GM23338 (cell line): ENCODE measurements around the gene SLC25A13. TPM values are rescaled to one million over a fixed set of nuclear protein-coding genes. Genes with fewer than 3 reads are reported as not detected.

Experiments used
- ATAC-seq: fragments of 200-7000 bp; cut with Tn5 transposase; 3 replicates; pipeline ENCODE4 v1.9.1; 2020
- DNase-seq: peaks from one replicate; pipeline ENCODE4 v3.0.0-alpha.2; 2015; ENCODE audit warnings: low spot score
- H2AFZ ChIP-seq: fragments of 200-600 bp; sonication (generic); 2 replicates; pipeline ENCODE4 v1.8.0; 2016; ENCODE audit warnings: antibody characterized with exemption, mild to moderate bottlenecking, moderate library complexity
- H3F3A ChIP-seq: fragments of 200-600 bp; sonication (generic); replicated peaks from 2 replicates; pipeline ENCODE4 v1.8.0; 2017; ENCODE audit warnings: antibody characterized with exemption, mixed run types, low read depth
- H3K27ac ChIP-seq: fragments of 200-600 bp; sonication (generic); 2 replicates; pipeline ENCODE4 v1.6.1; 2016; ENCODE audit warnings: low read depth
- H3K27me3 ChIP-seq: fragments of 200-600 bp; sonication (generic); 2 replicates; pipeline ENCODE4 v1.8.0; 2016; ENCODE audit warnings: mild to moderate bottlenecking, mixed run types, moderate library complexity; ENCODE audit not compliant: insufficient read depth
- H3K36me3 ChIP-seq: fragments of 200-600 bp; sonication (generic); 2 replicates; pipeline ENCODE4 v1.8.0; 2016; ENCODE audit warnings: mild to moderate bottlenecking; ENCODE audit not compliant: insufficient read depth
- H3K4me1 ChIP-seq: fragments of 200-600 bp; sonication (generic); 2 replicates; pipeline ENCODE4 v1.8.0; 2016; ENCODE audit warnings: mild to moderate bottlenecking, moderate library complexity; ENCODE audit not compliant: insufficient read depth
- H3K4me2 ChIP-seq: fragments of 200-600 bp; sonication (generic); 2 replicates; pipeline ENCODE4 v1.7.1; 2017; ENCODE audit warnings: mixed run types
- H3K4me3 ChIP-seq: fragments of 200-600 bp; sonication (generic); 2 replicates; pipeline ENCODE4 v1.6.1; 2016; ENCODE audit warnings: mixed run types
- H3K79me2 ChIP-seq: fragments of 200-600 bp; sonication (generic); replicated peaks from 2 replicates; pipeline ENCODE4 v1.8.0; 2017; ENCODE audit warnings: mild to moderate bottlenecking; ENCODE audit not compliant: insufficient read depth
- H3K9me2 ChIP-seq: fragments of 200-600 bp; sonication (generic); 2 replicates; pipeline ENCODE4 v1.8.0; 2017; ENCODE audit not compliant: insufficient read depth
- H4K20me1 ChIP-seq: fragments of 200-600 bp; sonication (generic); replicated peaks from 2 replicates; pipeline ENCODE4 v1.8.0; 2017; ENCODE audit warnings: mild to moderate bottlenecking; ENCODE audit not compliant: insufficient read depth
- H3K27ac Mint-ChIP-seq: 2 replicates; pipeline ENCODE4 v1.8.0; 2020; ENCODE audit warnings: inconsistent platforms, mild to moderate bottlenecking, moderate library complexity, mixed read lengths
- H3K27me3 Mint-ChIP-seq: 3 replicates; pipeline ENCODE4 v1.8.0; 2022; ENCODE audit warnings: low read depth, mild to moderate bottlenecking, moderate library complexity, mixed read lengths, inconsistent platforms; ENCODE audit not compliant: insufficient read depth, poor library complexity
- H3K36me3 Mint-ChIP-seq: 3 replicates; pipeline ENCODE4 v1.8.0; 2021; ENCODE audit warnings: low read depth, mild to moderate bottlenecking, inconsistent platforms, moderate library complexity, mixed read lengths
- H3K4me1 Mint-ChIP-seq: 3 replicates; pipeline ENCODE4 v1.8.0; 2020; ENCODE audit warnings: mild to moderate bottlenecking, inconsistent platforms, mixed read lengths
- H3K4me3 Mint-ChIP-seq: 3 replicates; pipeline ENCODE4 v1.8.0; 2021; ENCODE audit warnings: moderate library complexity, mild to moderate bottlenecking, inconsistent platforms, mixed read lengths
- H3K9me3 Mint-ChIP-seq: 3 replicates; pipeline ENCODE4 v1.8.0; 2020; ENCODE audit warnings: moderate library complexity, mild to moderate bottlenecking, inconsistent platforms, mixed read lengths
- ZNF114 ChIP-seq: fragments of 250-450 bp; sonication (Bioruptor Pico); IDR thresholded peaks from 2 replicates; pipeline ENCODE4 v1.5.0; 2020; ENCODE audit warnings: mild to moderate bottlenecking, moderate library complexity
- polyA plus RNA-seq: library from polyadenylated mRNA; unstranded; fragments of >200 nt; fragmentation: Nextera tagmentation; extraction: Ambion mirVana; gene quantifications from 2 replicates; pipeline ENCODE4 v1.2.1, GENCODE V29; 2016
- total RNA-seq: library from RNA; depleted of rRNA; stranded (reverse); fragments of >200 nt; shearing (Covaris generic); gene quantifications from 2 replicates; pipeline ENCODE4 v1.2.3, GENCODE V29; 2014
- TF ChIP-seq, protein P1 (sequence below), 2 experiments: fragments of 200-600 bp in 1 of 2; sonication (generic) in 1 of 2; conservative IDR thresholded peaks; 2 replicates each; pipeline versions ENCODE4 v1.5.1 to v1.6.1; 2016 to 2017; ENCODE audit warnings: antibody characterized with exemption in 2 of 2, low read depth in 2 of 2, mild to moderate bottlenecking in 2 of 2, moderate library complexity in 1 of 2
- TF ChIP-seq, protein P2 (sequence below): fragments of 250-450 bp; sonication (Bioruptor Pico); IDR thresholded peaks from 2 replicates; pipeline ENCODE4 v1.5.0; 2020; ENCODE audit warnings: mild to moderate bottlenecking, moderate library complexity

The SLC25A13 gene
- total and polyA plus RNA-seq, 2 experiments from 2014 or later: 51.1 to 84.6 TPM

DNA sequence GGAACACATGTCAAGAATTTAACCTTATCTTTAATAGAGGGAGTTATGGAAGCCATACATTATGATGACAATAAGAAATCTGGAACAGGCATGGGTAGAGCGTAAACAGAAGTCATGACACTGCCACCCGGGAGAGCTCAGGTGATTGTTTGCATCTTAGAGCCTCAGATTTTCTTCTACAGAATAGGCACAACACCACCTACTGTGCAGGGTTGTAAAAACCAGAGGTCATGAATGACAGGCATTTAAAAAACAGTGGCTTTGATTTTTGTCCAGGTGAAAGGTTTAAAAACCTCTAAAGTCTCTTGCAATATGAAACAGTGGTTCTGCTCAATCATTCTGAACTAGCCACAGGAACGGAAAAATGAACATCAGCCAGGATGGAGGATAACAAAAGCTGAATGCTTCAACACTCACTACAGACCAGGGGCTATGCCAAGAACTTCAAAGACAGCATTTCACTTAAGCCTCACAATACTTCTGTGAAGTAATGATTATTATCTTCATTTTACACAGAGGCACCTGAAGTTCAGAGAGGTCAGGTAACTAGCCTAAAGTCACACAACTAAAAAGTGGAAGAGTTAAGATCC lies 123.8 kb downstream of the SLC25A13 start:
- Histone ChIP-seq H3K36me3 (no peaks in the 10 kb centered on the region), H3K4me2 (no peak overlapping the region), H4K20me1 (peaks cover 30% of the 10 kb centered on the region; the same call in 1 of the 2 replicates), H3K27me3 (no peaks in the 10 kb centered on the region), H3K4me1 (peaks cover 9% of the 10 kb centered on the region; the same call in 1 of the 2 replicates), H3K4me3 (no peak overlapping the region), H3F3A (no peaks in the 10 kb centered on the region), H3K27ac (no peak overlapping the region), H3K9me2 (no peaks in the 10 kb centered on the region), H2AFZ (no peak overlapping the region), H3K79me2 (no peaks in the 10 kb centered on the region)
- Mint-ChIP-seq H3K27ac (no peak overlapping the region), H3K4me1 (peaks cover 25% of the 10 kb centered on the region), H3K36me3 (no peaks in the 10 kb centered on the region), H3K27me3 (no peaks in the 10 kb centered on the region), H3K4me3 (no peak overlapping the region), H3K9me3 (no peaks in the 10 kb centered on the region)
- DNase-seq (peak; percentile 48), ATAC-seq (peak; percentile 85)
- TF ChIP-seq, protein P1, sequence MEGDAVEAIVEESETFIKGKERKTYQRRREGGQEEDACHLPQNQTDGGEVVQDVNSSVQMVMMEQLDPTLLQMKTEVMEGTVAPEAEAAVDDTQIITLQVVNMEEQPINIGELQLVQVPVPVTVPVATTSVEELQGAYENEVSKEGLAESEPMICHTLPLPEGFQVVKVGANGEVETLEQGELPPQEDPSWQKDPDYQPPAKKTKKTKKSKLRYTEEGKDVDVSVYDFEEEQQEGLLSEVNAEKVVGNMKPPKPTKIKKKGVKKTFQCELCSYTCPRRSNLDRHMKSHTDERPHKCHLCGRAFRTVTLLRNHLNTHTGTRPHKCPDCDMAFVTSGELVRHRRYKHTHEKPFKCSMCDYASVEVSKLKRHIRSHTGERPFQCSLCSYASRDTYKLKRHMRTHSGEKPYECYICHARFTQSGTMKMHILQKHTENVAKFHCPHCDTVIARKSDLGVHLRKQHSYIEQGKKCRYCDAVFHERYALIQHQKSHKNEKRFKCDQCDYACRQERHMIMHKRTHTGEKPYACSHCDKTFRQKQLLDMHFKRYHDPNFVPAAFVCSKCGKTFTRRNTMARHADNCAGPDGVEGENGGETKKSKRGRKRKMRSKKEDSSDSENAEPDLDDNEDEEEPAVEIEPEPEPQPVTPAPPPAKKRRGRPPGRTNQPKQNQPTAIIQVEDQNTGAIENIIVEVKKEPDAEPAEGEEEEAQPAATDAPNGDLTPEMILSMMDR (conservative IDR thresholded peaks at IDR 0.05; ENCODE audit: low read depth in 2 of 2): 0 out of 4 replicates have a peak, but pooled peaks of 1 of the 2 experiments have one; percentile 8
- TF ChIP-seq, protein P2, sequence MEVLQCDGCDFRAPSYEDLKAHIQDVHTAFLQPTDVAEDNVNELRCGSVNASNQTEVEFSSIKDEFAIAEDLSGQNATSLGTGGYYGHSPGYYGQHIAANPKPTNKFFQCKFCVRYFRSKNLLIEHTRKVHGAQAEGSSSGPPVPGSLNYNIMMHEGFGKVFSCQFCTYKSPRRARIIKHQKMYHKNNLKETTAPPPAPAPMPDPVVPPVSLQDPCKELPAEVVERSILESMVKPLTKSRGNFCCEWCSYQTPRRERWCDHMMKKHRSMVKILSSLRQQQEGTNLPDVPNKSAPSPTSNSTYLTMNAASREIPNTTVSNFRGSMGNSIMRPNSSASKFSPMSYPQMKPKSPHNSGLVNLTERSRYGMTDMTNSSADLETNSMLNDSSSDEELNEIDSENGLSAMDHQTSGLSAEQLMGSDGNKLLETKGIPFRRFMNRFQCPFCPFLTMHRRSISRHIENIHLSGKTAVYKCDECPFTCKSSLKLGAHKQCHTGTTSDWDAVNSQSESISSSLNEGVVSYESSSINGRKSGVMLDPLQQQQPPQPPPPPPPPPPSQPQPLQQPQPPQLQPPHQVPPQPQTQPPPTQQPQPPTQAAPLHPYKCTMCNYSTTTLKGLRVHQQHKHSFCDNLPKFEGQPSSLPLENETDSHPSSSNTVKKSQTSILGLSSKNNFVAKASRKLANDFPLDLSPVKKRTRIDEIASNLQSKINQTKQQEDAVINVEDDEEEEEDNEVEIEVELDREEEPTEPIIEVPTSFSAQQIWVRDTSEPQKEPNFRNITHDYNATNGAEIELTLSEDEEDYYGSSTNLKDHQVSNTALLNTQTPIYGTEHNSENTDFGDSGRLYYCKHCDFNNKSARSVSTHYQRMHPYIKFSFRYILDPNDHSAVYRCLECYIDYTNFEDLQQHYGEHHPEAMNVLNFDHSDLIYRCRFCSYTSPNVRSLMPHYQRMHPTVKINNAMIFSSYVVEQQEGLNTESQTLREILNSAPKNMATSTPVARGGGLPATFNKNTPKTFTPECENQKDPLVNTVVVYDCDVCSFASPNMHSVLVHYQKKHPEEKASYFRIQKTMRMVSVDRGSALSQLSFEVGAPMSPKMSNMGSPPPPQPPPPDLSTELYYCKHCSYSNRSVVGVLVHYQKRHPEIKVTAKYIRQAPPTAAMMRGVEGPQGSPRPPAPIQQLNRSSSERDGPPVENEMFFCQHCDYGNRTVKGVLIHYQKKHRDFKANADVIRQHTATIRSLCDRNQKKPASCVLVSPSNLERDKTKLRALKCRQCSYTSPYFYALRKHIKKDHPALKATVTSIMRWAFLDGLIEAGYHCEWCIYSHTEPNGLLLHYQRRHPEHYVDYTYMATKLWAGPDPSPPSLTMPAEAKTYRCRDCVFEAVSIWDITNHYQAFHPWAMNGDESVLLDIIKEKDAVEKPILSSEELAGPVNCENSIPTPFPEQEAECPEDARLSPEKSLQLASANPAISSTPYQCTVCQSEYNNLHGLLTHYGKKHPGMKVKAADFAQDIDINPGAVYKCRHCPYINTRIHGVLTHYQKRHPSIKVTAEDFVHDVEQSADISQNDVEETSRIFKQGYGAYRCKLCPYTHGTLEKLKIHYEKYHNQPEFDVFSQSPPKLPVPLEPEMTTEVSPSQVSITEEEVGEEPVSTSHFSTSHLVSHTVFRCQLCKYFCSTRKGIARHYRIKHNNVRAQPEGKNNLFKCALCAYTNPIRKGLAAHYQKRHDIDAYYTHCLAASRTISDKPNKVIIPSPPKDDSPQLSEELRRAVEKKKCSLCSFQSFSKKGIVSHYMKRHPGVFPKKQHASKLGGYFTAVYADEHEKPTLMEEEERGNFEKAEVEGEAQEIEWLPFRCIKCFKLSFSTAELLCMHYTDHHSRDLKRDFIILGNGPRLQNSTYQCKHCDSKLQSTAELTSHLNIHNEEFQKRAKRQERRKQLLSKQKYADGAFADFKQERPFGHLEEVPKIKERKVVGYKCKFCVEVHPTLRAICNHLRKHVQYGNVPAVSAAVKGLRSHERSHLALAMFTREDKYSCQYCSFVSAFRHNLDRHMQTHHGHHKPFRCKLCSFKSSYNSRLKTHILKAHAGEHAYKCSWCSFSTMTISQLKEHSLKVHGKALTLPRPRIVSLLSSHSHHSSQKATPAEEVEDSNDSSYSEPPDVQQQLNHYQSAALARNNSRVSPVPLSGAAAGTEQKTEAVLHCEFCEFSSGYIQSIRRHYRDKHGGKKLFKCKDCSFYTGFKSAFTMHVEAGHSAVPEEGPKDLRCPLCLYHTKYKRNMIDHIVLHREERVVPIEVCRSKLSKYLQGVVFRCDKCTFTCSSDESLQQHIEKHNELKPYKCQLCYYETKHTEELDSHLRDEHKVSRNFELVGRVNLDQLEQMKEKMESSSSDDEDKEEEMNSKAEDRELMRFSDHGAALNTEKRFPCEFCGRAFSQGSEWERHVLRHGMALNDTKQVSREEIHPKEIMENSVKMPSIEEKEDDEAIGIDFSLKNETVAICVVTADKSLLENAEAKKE (CRISPR knock-in tag): no peak
- no peak for TF ChIP-seq ZNF114 (CRISPR knock-in tag)
